Measurements from ENCODE around the gene LAMC3.

LAMC3 gene

GRCh38 chr9:131121346-131121745, 112.4 kb downstream of the LAMC3 start:
- no peaks in the 10 kb centered on the region for H3K27me3 Mint-ChIP-seq (ENCODE audit: low read depth)
- H3K4me1 Mint-ChIP-seq: peaks cover 15% of the 10 kb centered on the region
- H3K9me3 Mint-ChIP-seq: no peaks in the 10 kb centered on the region
- peaks cover 30% of the 10 kb centered on the region for H3K36me3 Mint-ChIP-seq (ENCODE audit: low read depth)
- H3K4me3 Mint-ChIP-seq: peak overlapping the region in 2 of 3 experiments; percentile 2 to 19
- H3K27ac Mint-ChIP-seq: peak overlapping the region; percentile 79 to 97 (median 91)
- no peak for TF ChIP-seq CTCF (IDR thresholded peaks at IDR 0.05; ENCODE audit: unreplicated experiment in 3 of 3)

GRCh38 chr9:131122158-131122557, 113.2 kb downstream of the LAMC3 start:
- H3K27ac Mint-ChIP-seq: peak overlapping the region; percentile 79 to 97 (median 91)
- H3K4me3 Mint-ChIP-seq: peak overlapping the region; percentile 6 to 63 (median 19)
- peaks cover 30% of the 10 kb centered on the region for H3K36me3 Mint-ChIP-seq (ENCODE audit: low read depth)
- H3K4me1 Mint-ChIP-seq: peaks cover 16% of the 10 kb centered on the region
- TF ChIP-seq CTCF (IDR thresholded peaks at IDR 0.05; ENCODE audit: unreplicated experiment in 3 of 3): no peak
- no peaks in the 10 kb centered on the region for H3K27me3 Mint-ChIP-seq (ENCODE audit: low read depth)
- H3K9me3 Mint-ChIP-seq: no peaks in the 10 kb centered on the region

GRCh38 chr9:131125038-131125287, 116.0 kb downstream of the LAMC3 start:
- Mint-ChIP-seq H3K4me3 (peak overlapping the region; percentile 99 to 100 (median 100)), H3K27me3 (ENCODE audit: low read depth) (no peaks in the 10 kb centered on the region), H3K4me1 (peaks cover 16% of the 10 kb centered on the region), H3K27ac (peak overlapping the region; percentile 95 to 98 (median 96)), H3K9me3 (no peaks in the 10 kb centered on the region), H3K36me3 (ENCODE audit: low read depth) (peaks cover 40% of the 10 kb centered on the region)
- TF ChIP-seq CTCF (IDR thresholded peaks at IDR 0.05; ENCODE audit: unreplicated experiment in 3 of 3): no peak

- H3K36me3 Mint-ChIP-seq (ENCODE audit: low read depth): peaks cover 40% of the 10 kb centered on the region
- peak within 1 kb of the TSS; percentile 99 to 100 (median 100) for H3K4me3 Mint-ChIP-seq
- H3K4me1 Mint-ChIP-seq: peaks cover 16% of the 10 kb centered on the region
- H3K27me3 Mint-ChIP-seq (ENCODE audit: low read depth): no peaks in the 10 kb centered on the region
- peak within 1 kb of the TSS; percentile 95 to 98 (median 96) for H3K27ac Mint-ChIP-seq
- H3K9me3 Mint-ChIP-seq: no peaks in the 10 kb centered on the region
- no peak for TF ChIP-seq CTCF (IDR thresholded peaks at IDR 0.05; ENCODE audit: unreplicated experiment in 3 of 3)
Measured at GRCh38 chr9:131125288-131126058, 116.5 kb downstream of the LAMC3 start, which contains the start of gene NUP214. Gene NUP214, plus strand, starts transcription at chr9:131125586. Its CDS starts 119 bp downstream, at chr9:131125705.

- no peaks in the 10 kb centered on the region for H3K27me3 Mint-ChIP-seq (ENCODE audit: low read depth)
- peak overlapping the region; percentile 95 to 98 (median 96) for H3K27ac Mint-ChIP-seq
- TF ChIP-seq CTCF (IDR thresholded peaks at IDR 0.05; ENCODE audit: unreplicated experiment in 3 of 3): no peak
- H3K36me3 Mint-ChIP-seq (ENCODE audit: low read depth): peaks cover 42% of the 10 kb centered on the region
- H3K9me3 Mint-ChIP-seq: no peaks in the 10 kb centered on the region
- H3K4me1 Mint-ChIP-seq: peaks cover 16% of the 10 kb centered on the region
- peak overlapping the region; percentile 99 to 100 (median 100) for H3K4me3 Mint-ChIP-seq
Measured at GRCh38 chr9:131126059-131126426, 117.1 kb downstream of the LAMC3 start.

- no peak overlapping the region for H3K27ac Mint-ChIP-seq
- peaks cover 57% of the 10 kb centered on the region for H3K36me3 Mint-ChIP-seq (ENCODE audit: low read depth)
- peaks cover 16% of the 10 kb centered on the region for H3K4me1 Mint-ChIP-seq
- no peaks in the 10 kb centered on the region for H3K27me3 Mint-ChIP-seq (ENCODE audit: low read depth)
- H3K9me3 Mint-ChIP-seq: no peaks in the 10 kb centered on the region
- H3K4me3 Mint-ChIP-seq: peak overlapping the region in 1 of 3 experiments; percentile 34
- no peak for TF ChIP-seq CTCF (IDR thresholded peaks at IDR 0.05; ENCODE audit: unreplicated experiment in 3 of 3)
Measured at GRCh38 chr9:131129183-131129582, 120.2 kb downstream of the LAMC3 start.

Data from nephron (organoid).